ENCODE results near the gene FHAD1. TPM values are rescaled to one million over a fixed set of nuclear protein-coding genes. Genes with fewer than 3 reads are reported as not detected.

The FHAD1 gene
- total RNA-seq, 4 donors from 2014 or later, result under 0.01 to 0.26 (median 0.06) TPM; not detected in 1

- Histone ChIP-seq H3K4me1 (peaks cover 5 to 18% (median 12%) of the 10 kb centered on the region in 4 donors), H3K9me3 (peaks cover 0 to 7% (median 3%) of the 10 kb centered on the region in 4 donors), H3K4me3 (no peak overlapping the region), H3K27me3 (no peaks in the 10 kb centered on the region), H3K36me3 (no peaks in the 10 kb centered on the region), H3K27ac (replicated peaks in 1 of 4) (no peak overlapping the region)
- intact Hi-C loops (cut with DNase I), result loop anchor here (1.0 to 10.0 kb wide), 2 partner anchors 51 to 108 kb away; no protein-coding TSS in a partner anchor
- peak in 2 of 3 experiments; percentile 97 to 99 for TF ChIP-seq CTCF (IDR thresholded peaks at IDR 0.05)
- peak in 1 of 2 donors; percentile 42 for TF ChIP-seq POLR2AphosphoS5 (IDR thresholded peaks at IDR 0.05)
- no peak for TF ChIP-seq EP300 (IDR thresholded peaks at IDR 0.05)
- DNase-seq (ENCODE audit: extremely low spot score), result no peak
- 42% methylated on average over 15 of the region's 15 CpGs for WGBS
Observed at GRCh38 chr1:15323351-15323988, 76.4 kb downstream of the FHAD1 start.

- Histone ChIP-seq H3K27ac (replicated peaks in 1 of 4) (no peak overlapping the region), H3K36me3 (no peaks in the 10 kb centered on the region), H3K9me3 (peaks cover 0 to 7% (median 3%) of the 10 kb centered on the region in 4 donors), H3K4me3 (no peak overlapping the region), H3K27me3 (no peaks in the 10 kb centered on the region), H3K4me1 (peaks cover 12 to 25% (median 19%) of the 10 kb centered on the region in 4 donors)
- intact Hi-C loops (cut with DNase I), result loop anchor here (1.0 to 10.0 kb wide), 2 partner anchors 51 to 107 kb away; no protein-coding TSS in a partner anchor
- DNase-seq (ENCODE audit: extremely low spot score), result no peak
- 65% methylated on average over 21 of the region's 24 CpGs for WGBS
- TF ChIP-seq EP300 (IDR thresholded peaks at IDR 0.05) (no peak), POLR2AphosphoS5 (IDR thresholded peaks at IDR 0.05) (no peak), CTCF (IDR thresholded peaks at IDR 0.05) (no peak), POLR2A (IDR thresholded peaks at IDR 0.05; ENCODE audit: low read depth) (no peak)
Observed at GRCh38 chr1:15323989-15324868, 77.2 kb downstream of the FHAD1 start.

- WGBS, result 86% methylated on average over 9 of the region's 9 CpGs
- DNase-seq (ENCODE audit: extremely low spot score), result no peak
- Histone ChIP-seq H3K27ac (replicated peaks in 1 of 4) (no peak overlapping the region), H3K36me3 (no peaks in the 10 kb centered on the region), H3K4me3 (no peak overlapping the region), H3K27me3 (no peaks in the 10 kb centered on the region), H3K9me3 (peaks cover 0 to 7% (median 3%) of the 10 kb centered on the region in 4 donors), H3K4me1 (peaks cover 18 to 31% (median 25%) of the 10 kb centered on the region in 4 donors)
- intact Hi-C loops (cut with DNase I), result loop anchor here (10.0 kb wide), 1 partner anchor 50 kb away; no protein-coding TSS in a partner anchor
- no peak for TF ChIP-seq EP300 (IDR thresholded peaks at IDR 0.05)
- no peak for TF ChIP-seq CTCF (IDR thresholded peaks at IDR 0.05)
Observed at GRCh38 chr1:15324869-15325335, 77.9 kb downstream of the FHAD1 start.

- Histone ChIP-seq H3K27me3 (no peaks in the 10 kb centered on the region), H3K9me3 (peaks cover 0 to 3% (median 0%) of the 10 kb centered on the region in 4 donors), H3K4me1 (peaks cover 18 to 31% (median 25%) of the 10 kb centered on the region in 4 donors), H3K27ac (replicated peaks in 1 of 4) (no peak overlapping the region), H3K36me3 (no peaks in the 10 kb centered on the region), H3K4me3 (no peak overlapping the region)
- intact Hi-C loops (cut with DNase I), result loop anchor here (10.0 kb wide), 1 partner anchor 49 kb away; no protein-coding TSS in a partner anchor
- 100% methylated on average over 4 of the region's 4 CpGs for WGBS
- no peak for DNase-seq (ENCODE audit: extremely low spot score)
- TF ChIP-seq EP300 (IDR thresholded peaks at IDR 0.05) (no peak), CTCF (IDR thresholded peaks at IDR 0.05) (no peak), POLR2AphosphoS5 (IDR thresholded peaks at IDR 0.05) (no peak), POLR2A (IDR thresholded peaks at IDR 0.05; ENCODE audit: low read depth) (no peak)
Observed at GRCh38 chr1:15325375-15326085, 78.5 kb downstream of the FHAD1 start.

All from esophagus muscularis mucosa (tissue), 4 donors.